ENCODE measurements around the gene ZP3. TPM values are rescaled to one million over a fixed set of nuclear protein-coding genes. Genes with fewer than 3 reads are reported as not detected.
A peak's percentile ranks its signal among the peaks of the same experiment; 100 is the strongest.

ZP3 gene
- total and polyA plus RNA-seq, 2 of the 13 experiments (the other 11 are each of a cell fraction or from before 2014, with no cell fraction given) = not detected

GRCh38 chr7:76393116-76394031 is 31.4 kb upstream of the ZP3 start (continued):
- TF ChIP-seq ZBTB40 (IDR thresholded peaks at IDR 0.05) = no peak
- TF ChIP-seq ZBTB40 (CRISPR knock-in tag; IDR thresholded peaks at IDR 0.05) = peak; percentile 78
- TF ChIP-seq HNRNPH1 (optimal IDR thresholded peaks at IDR 0.05; ENCODE audit: low read depth, low read length) = no peak
- TF ChIP-seq PITX1 (CRISPR knock-in tag; IDR thresholded peaks at IDR 0.05) = peak; percentile 82
- TF ChIP-seq PPARG (CRISPR knock-in tag; conservative IDR thresholded peaks at IDR 0.05) = no peak
- TF ChIP-seq YEATS4 (CRISPR knock-in tag; IDR thresholded peaks at IDR 0.05; ENCODE audit: borderline replicate concordance) = peak; percentile 95; the same call in 1 of the 2 replicates
- TF ChIP-seq ZNF367 (CRISPR knock-in tag; IDR thresholded peaks at IDR 0.05; ENCODE audit: borderline replicate concordance) = peak; percentile 26; the same call in 1 of the 2 replicates
- peak; percentile 65; the same call in 1 of the 2 replicates for TF ChIP-seq ZNF777 (CRISPR knock-in tag; IDR thresholded peaks at IDR 0.05)
- peak; percentile 96 for TF ChIP-seq MXD1 (CRISPR knock-in tag; IDR thresholded peaks at IDR 0.05)
- peak; percentile 76; the same call in 1 of the 2 replicates for TF ChIP-seq TAF1 (CRISPR knock-in tag; IDR thresholded peaks at IDR 0.05)
- peak; percentile 15; the same call in 1 of the 2 replicates for TF ChIP-seq ZNF770 (CRISPR knock-in tag; IDR thresholded peaks at IDR 0.05)
- no peak for TF ChIP-seq PLRG1 (conservative IDR thresholded peaks at IDR 0.05)
- no peak for TF ChIP-seq SUZ12 (IDR thresholded peaks at IDR 0.05; ENCODE audit: low read depth, low read length)
- peak; percentile 42; the same call in 1 of the 2 replicates for TF ChIP-seq PATZ1 (CRISPR knock-in tag; IDR thresholded peaks at IDR 0.05)
